GM12865 (cell line): ENCODE results near the gene GNG8.
"Not testable (repeated sequence)": the region's sequence is repeated elsewhere in the genome, so short reads cannot be mapped to it uniquely, and the experiment has no call there.

Source experiments
- DNase-seq: peaks from one replicate; pipeline ENCODE4 v3.0.0; 2010; ENCODE audit warnings: low read depth
- H3K4me3 ChIP-seq: 2 replicates; pipeline ENCODE4 v1.5.1; 2011; ENCODE audit warnings: mild to moderate bottlenecking, low read depth, low read length, control low read depth
- TF ChIP-seq, protein P1 (sequence below): IDR thresholded peaks from 2 replicates; pipeline ENCODE4 v1.5.1; 2011; ENCODE audit warnings: low read length, control low read depth, low read depth, inconsistent platforms; ENCODE audit not compliant: insufficient read depth; ENCODE audit errors: missing control alignments

Gene GNG8

DNA sequence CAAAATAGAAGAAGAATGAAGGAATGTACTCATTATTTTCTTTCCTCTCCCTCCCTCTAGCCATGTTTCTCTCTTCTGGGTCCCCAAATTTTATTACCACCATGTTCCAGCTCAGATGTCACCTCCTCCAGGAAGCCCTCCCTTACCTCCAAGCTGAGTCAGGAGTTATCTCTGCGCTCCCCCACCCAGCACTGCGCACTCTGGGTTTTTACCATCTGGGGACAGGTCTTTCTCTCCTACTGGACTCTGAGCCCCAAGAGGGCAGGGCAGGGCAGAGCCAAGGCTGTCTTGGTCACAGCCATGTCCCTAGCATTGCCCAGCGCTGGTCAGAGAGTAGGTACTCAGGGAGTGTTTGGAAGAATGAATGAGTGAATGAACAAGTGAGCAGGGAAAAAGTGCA is 2.9 kb downstream of the GNG8 start:
- TF ChIP-seq, protein P1, sequence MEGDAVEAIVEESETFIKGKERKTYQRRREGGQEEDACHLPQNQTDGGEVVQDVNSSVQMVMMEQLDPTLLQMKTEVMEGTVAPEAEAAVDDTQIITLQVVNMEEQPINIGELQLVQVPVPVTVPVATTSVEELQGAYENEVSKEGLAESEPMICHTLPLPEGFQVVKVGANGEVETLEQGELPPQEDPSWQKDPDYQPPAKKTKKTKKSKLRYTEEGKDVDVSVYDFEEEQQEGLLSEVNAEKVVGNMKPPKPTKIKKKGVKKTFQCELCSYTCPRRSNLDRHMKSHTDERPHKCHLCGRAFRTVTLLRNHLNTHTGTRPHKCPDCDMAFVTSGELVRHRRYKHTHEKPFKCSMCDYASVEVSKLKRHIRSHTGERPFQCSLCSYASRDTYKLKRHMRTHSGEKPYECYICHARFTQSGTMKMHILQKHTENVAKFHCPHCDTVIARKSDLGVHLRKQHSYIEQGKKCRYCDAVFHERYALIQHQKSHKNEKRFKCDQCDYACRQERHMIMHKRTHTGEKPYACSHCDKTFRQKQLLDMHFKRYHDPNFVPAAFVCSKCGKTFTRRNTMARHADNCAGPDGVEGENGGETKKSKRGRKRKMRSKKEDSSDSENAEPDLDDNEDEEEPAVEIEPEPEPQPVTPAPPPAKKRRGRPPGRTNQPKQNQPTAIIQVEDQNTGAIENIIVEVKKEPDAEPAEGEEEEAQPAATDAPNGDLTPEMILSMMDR: no peak
- H3K4me3 ChIP-seq: no peak overlapping the region
- DNase-seq: no peak

DNA sequence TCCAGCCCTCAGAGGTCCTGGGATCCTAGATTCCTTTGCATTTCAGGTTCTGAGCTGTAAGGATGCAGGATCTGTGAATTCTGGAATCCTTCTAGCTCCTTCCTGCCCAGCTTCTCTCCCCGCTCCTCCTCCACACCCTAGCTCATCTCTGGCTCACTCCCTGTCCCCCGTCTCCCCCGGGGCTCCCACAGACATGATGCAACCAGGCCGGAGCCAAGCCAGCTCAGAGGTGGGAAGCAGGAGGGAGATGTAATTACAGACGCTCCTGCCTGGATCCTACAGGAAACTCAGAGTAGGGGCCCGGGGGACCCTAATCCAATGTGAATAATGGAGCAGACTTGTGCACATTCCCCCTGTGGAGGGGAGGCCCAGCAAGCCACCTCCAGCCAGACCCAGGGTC is 4.5 kb downstream of the GNG8 start:
- H3K4me3 ChIP-seq: no peak overlapping the region
- DNase-seq: no peak
- TF ChIP-seq, protein P1: no peak

DNA sequence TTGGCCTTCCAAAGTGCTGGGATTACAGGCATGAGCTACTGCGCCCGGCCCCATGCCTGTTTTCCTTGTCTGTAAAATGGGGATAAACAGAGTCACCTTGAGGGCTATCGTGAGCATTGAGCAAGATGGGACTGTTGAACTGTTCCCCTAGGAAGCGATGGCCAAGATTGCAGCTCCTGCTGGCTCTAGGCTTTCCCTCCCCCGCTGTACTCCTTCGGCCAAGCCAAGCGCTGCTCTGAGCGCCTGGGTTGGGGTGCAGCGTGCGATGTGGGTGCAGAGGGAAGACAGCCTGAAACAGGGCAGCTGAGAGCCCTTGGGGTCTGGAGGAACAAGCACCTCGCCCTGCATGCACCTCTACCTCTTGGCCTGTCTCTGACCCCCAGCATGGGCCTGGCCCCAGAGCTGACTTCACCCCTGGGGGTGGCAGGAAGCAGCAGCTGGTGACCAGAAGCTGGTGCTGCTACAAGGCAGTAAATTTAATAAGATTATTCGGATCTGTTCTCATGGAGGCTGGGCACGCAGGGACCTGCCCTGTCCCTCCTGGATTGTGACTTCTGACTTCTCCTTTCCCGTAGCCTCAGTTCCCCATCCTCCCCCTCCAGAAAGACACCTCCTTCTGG is 5.3 kb downstream of the GNG8 start:
- TF ChIP-seq, protein P1: no peak
- no peak for DNase-seq
- H3K4me3 ChIP-seq: no peak overlapping the region

DNA sequence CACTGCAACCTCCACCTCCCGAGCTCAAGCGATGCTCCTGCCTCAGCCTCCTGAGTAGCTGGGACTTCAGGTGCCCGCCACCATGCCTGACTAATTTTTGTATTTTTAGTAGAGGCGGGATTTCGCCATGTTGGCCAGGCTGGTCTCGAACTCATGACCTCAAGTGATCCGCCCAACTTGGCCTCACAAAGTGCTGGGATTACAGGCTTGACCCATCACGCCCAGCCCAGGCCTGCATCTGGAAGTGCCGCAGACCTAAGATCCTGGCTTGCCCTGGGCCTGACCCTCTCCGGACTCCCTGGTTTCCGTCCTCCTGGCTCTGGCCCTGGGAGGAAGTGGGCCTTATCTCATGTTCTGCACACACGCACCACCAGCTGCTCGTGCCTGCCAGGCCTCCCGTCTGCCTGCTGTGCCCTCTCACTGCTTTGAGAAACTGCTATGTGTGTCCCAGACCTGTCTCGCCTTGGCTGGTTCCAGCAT is 6.4 kb downstream of the GNG8 start:
- DNase-seq: no peak
- H3K4me3 ChIP-seq: no peak overlapping the region
- TF ChIP-seq, protein P1: no peak

DNA sequence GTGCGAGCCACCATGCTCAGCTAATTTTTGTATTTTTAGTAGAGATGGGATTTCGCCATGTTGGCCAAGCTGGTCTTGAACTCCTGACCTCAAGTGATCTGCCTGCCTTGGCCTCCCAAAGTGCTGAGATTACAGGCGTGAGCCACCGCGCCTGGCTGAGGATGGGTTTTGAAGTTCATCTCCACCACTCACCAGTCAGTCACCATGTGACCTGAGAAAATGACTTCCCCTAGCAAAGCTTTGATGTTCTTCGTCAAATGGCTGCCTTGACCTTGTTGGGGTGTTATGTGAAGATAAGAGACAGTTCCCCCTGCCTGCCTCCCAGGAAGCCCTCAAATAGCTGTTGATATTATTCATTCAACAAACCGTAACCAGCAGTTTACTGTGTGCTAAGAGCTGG is 7.0 kb downstream of the GNG8 start:
- not testable (repeated sequence) for DNase-seq

DNA sequence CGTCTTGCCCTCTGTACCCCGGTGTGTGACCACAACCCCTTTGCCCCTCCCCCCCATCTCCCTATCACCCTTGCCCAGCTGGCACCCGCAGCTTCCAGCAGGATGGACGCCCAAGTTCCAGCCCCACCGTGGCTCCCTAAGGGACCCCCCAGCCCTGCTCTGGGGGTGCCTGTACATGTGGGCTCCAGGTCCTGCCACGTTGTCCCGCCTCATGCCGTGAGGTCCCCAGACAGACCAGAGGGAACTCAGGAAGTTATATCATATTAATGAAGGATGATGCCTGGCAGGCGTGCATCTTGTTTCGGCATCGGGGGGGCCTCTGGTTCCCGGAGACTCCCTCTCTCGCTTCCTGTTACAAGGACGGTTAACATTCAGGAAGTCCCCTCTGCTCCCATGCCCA is 9.6 kb downstream of the GNG8 start:
- no peak for DNase-seq
- TF ChIP-seq, protein P1: no peak
- no peak overlapping the region for H3K4me3 ChIP-seq

More for the DNA sequence above, 7.0 kb downstream of the GNG8 start:
- H3K4me3 ChIP-seq: not testable (repeated sequence)

DNA sequence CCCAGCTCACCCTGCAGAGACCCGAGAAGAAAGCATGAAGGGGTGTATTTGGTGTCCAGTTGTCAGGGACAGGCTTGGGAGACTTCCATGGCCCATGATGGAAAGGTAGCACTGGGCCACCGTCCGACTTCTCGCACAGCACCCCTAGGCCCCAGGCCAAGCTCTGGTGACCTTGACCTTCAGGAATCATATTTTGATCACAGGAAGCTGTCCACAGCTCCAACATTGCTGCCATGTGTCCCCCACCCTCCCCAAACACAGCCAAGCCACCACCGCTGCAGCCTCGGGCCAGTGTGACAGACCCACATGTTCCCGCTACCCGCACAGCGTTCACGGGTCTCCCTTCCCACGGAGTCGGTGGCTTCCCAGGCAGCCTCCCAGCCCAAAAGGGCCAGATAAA is 10.3 kb downstream of the GNG8 start:
- no peak overlapping the region for H3K4me3 ChIP-seq
- DNase-seq: no peak
- TF ChIP-seq, protein P1: no peak
